Naive thymus-derived CD4-positive, alpha-beta T cell (primary cell): ENCODE measurements around the gene DAB2IP. TPM values are rescaled to one million over a fixed set of nuclear protein-coding genes. Genes with fewer than 3 reads are reported as not detected.
A peak's percentile ranks its signal among the peaks of the same experiment; 100 is the strongest.

Source experiments
- ATAC-seq: fragments of 150-1000 bp; cut with Tn5 transposase; 2 replicates; pipeline ENCODE4 v1.10.0; 2021; ENCODE audit warnings: mild to moderate bottlenecking, moderate library complexity
- CTCF ChIA-PET: fragments of 350-600 bp; sonication (Branson Sonifier 250); formaldehyde crosslinking; loops from one replicate; lab custom pipeline; 2021; ENCODE audit warnings: antibody characterized with exemption; lab: Charles Lee
- POLR2A ChIA-PET: fragments of 350-600 bp; sonication (Branson Sonifier 250); formaldehyde crosslinking; loops from one replicate; lab custom pipeline; 2021; ENCODE audit warnings: antibody characterized with exemption, inconsistent platforms; lab: Charles Lee
- DNase-seq, 9 donors: peaks; one replicate each; pipeline versions ENCODE4 v3.0.0 to v3.0.0-alpha.2; 2020 to 2022; ENCODE audit warnings: mixed read lengths in 1 of 9
- H3K27ac ChIP-seq: one replicate; pipeline ENCODE4 v1.7.0; 2013; ENCODE audit warnings: mild to moderate bottlenecking, low read depth, low read length, moderate library complexity
- H3K27me3 ChIP-seq, 2 donors: one replicate each; pipeline ENCODE4 v1.7.0; 2013; ENCODE audit warnings: low read length in 2 of 2, mild to moderate bottlenecking in 2 of 2, moderate library complexity in 2 of 2; ENCODE audit not compliant: control insufficient read depth in 2 of 2, insufficient read depth in 2 of 2
- H3K36me3 ChIP-seq, 3 experiments: 1 replicate in 2 of 3; 2 replicates in 1 of 3; pipeline ENCODE4 v1.7.0; 2013; ENCODE audit warnings: low read length in 3 of 3, mild to moderate bottlenecking in 3 of 3, moderate library complexity in 1 of 3; ENCODE audit not compliant: insufficient read depth in 3 of 3, control insufficient read depth in 2 of 3
- H3K4me1 ChIP-seq, 2 donors: one replicate each; pipeline ENCODE4 v1.7.0; 2013; ENCODE audit warnings: low read length in 2 of 2, mild to moderate bottlenecking in 2 of 2, moderate library complexity in 1 of 2; ENCODE audit not compliant: control insufficient read depth in 2 of 2, insufficient read depth in 2 of 2
- H3K4me3 ChIP-seq: 2 replicates; pipeline ENCODE4 v1.7.0; 2013; ENCODE audit warnings: mild to moderate bottlenecking, low read length
- H3K9me3 ChIP-seq, 3 experiments: 1 replicate in 2 of 3; 2 replicates in 1 of 3; pipeline ENCODE4 v1.7.0; 2013; ENCODE audit warnings: low read length in 3 of 3; ENCODE audit not compliant: control insufficient read depth in 2 of 3
- H3K27ac Mint-ChIP-seq, 9 donors: one replicate each; pipeline ENCODE4 v1.8.0; 2020 to 2022; ENCODE audit warnings: mixed read lengths in 9 of 9, mild to moderate bottlenecking in 8 of 9, moderate library complexity in 5 of 9, inconsistent platforms in 2 of 9
- H3K27me3 Mint-ChIP-seq, 5 donors: one replicate each; pipeline ENCODE4 v1.8.0; 2021 to 2022; ENCODE audit warnings: mixed read lengths in 5 of 5, mild to moderate bottlenecking in 1 of 5
- H3K36me3 Mint-ChIP-seq, 5 donors: one replicate each; pipeline ENCODE4 v1.8.0; 2020 to 2022; ENCODE audit warnings: mixed read lengths in 5 of 5, mild to moderate bottlenecking in 3 of 5, inconsistent platforms in 1 of 5
- H3K4me1 Mint-ChIP-seq, 7 donors: one replicate each; pipeline ENCODE4 v1.8.0; 2020 to 2022; ENCODE audit warnings: mixed read lengths in 7 of 7, mild to moderate bottlenecking in 3 of 7, inconsistent platforms in 1 of 7
- H3K4me3 Mint-ChIP-seq, 10 donors: one replicate each; pipeline ENCODE4 v1.8.0; 2020 to 2022; ENCODE audit warnings: mild to moderate bottlenecking in 10 of 10, mixed read lengths in 10 of 10, moderate library complexity in 6 of 10, inconsistent platforms in 2 of 10
- H3K9me3 Mint-ChIP-seq, 11 donors: one replicate each; pipeline ENCODE4 v1.8.0; 2020 to 2022; ENCODE audit warnings: mixed read lengths in 11 of 11, mild to moderate bottlenecking in 4 of 11, inconsistent platforms in 1 of 11, moderate library complexity in 1 of 11
- intact Hi-C, 2 donors: fragments of 100-400 bp; cut with micrococcal nuclease; formaldehyde crosslinking; loops; one replicate each; pipeline ENCODE4 v1.15.1; 2023
- polyA plus RNA-seq, 2 donors: library from polyadenylated mRNA; unstranded; fragments of 300-500 nt; fragmentation: Illumina TruSeq; gene quantifications; one replicate each; pipeline ENCODE4 v1.2.3, GENCODE V29; 2021
- total RNA-seq, 6 experiments: library from RNA in 5 of 6; stranded (reverse) in 5 of 6; gene quantifications; 1 replicate in 5 of 6; 2 replicates in 1 of 6; pipeline ENCODE4 v1.2.3 and lab custom pipeline; 2021 to 2026

The DAB2IP gene
- total and polyA plus RNA-seq, 7 experiments from 2014 or later: 0.15 TPM; not detected in 6

DNA sequence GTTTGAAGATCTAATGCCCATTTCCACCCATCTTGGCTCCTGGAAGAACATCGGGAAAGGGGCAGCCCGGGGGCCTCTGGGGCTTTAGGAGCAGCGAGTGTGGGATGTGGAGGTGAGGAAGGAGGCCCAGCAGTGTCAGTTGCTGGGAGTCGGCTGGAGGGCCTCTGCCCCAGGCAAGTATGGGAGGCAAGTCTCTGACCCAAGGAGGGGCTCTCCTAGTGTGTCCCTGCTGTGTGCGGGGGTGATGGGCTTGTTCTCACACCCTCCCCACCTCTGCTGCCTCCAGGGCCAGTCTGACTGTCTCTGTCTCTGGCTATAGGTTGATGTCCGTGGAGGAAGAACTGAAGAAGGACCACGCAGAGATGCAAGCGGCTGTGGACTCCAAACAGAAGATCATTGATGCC is 129.7 kb downstream of the DAB2IP start:
- Histone ChIP-seq H3K9me3 (no peaks in the 10 kb centered on the region), H3K27me3 (no peaks in the 10 kb centered on the region), H3K4me1 (no peaks in the 10 kb centered on the region), H3K36me3 (no peaks in the 10 kb centered on the region), H3K27ac (no peak overlapping the region), H3K4me3 (no peak overlapping the region)
- Mint-ChIP-seq H3K36me3 (no peaks in the 10 kb centered on the region), H3K4me1 (peaks cover 0 to 25% (median 11%) of the 10 kb centered on the region in 7 donors), H3K27ac (peak overlapping the region in 1 of 9 donors; percentile 12), H3K4me3 (no peak overlapping the region), H3K27me3 (peaks cover 0 to 7% (median 0%) of the 10 kb centered on the region in 5 donors), H3K9me3 (peaks cover 0 to 13% (median 3%) of the 10 kb centered on the region in 11 donors)
- ChIA-PET POLR2A (no interaction called here), CTCF (no interaction called here)
- DNase-seq: peak in 1 of 9 donors; percentile 15
- intact Hi-C loops: no loop called here
- no peak for ATAC-seq

DNA sequence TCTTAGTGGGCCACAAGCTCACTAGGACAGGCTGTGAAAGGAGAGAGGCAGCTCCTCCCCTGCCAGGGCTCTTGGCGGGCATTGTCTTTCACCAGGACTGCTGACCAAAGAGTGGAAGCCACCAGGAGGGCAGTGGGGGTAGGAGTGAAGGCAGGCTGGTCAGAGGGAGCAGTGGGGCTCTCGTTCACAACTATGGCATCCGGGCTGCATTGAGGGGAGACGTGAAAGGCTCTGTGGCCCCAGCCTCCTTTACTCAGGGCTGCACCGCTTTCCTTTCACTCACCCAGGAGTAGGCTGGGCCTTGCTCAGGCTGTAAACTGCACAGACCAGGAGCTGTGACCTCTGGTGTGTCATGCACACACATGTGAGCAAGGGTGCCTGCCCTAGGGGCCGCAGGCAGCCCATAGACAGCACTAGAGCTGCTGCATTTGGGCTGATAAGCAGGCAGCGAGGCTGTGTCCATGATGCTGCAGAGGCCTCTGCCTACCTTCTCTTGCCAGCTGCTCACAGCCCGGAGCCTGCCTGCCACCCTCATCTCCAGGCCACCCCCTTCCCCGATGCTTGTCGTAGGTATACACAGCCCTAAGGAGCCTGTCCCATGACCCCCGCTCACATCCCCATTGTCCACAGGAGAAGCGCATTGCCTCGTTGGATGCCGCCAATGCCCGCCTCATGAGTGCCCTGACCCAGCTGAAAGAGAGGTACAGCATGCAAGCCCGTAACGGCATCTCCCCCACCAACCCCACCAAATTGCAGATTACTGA is 130.4 kb downstream of the DAB2IP start:
- H3K27ac Mint-ChIP-seq: peak overlapping the region in 1 of 9 donors; percentile 12
- no peak for DNase-seq
- Histone ChIP-seq H3K9me3 (no peaks in the 10 kb centered on the region), H3K4me1 (no peaks in the 10 kb centered on the region), H3K27ac (no peak overlapping the region), H3K36me3 (no peaks in the 10 kb centered on the region), H3K27me3 (no peaks in the 10 kb centered on the region), H3K4me3 (no peak overlapping the region)
- intact Hi-C loops: no loop called here
- peaks cover 0 to 13% (median 3%) of the 10 kb centered on the region in 11 donors for H3K9me3 Mint-ChIP-seq
- ChIA-PET POLR2A (no interaction called here), CTCF (no interaction called here)
- H3K27me3 Mint-ChIP-seq: peaks cover 0 to 9% (median 0%) of the 10 kb centered on the region in 5 donors
- H3K36me3 Mint-ChIP-seq: no peaks in the 10 kb centered on the region
- peaks cover 0 to 25% (median 11%) of the 10 kb centered on the region in 7 donors for H3K4me1 Mint-ChIP-seq
- peak overlapping the region in 1 of 10 donors; percentile 48 for H3K4me3 Mint-ChIP-seq
- no peak for ATAC-seq

DNA sequence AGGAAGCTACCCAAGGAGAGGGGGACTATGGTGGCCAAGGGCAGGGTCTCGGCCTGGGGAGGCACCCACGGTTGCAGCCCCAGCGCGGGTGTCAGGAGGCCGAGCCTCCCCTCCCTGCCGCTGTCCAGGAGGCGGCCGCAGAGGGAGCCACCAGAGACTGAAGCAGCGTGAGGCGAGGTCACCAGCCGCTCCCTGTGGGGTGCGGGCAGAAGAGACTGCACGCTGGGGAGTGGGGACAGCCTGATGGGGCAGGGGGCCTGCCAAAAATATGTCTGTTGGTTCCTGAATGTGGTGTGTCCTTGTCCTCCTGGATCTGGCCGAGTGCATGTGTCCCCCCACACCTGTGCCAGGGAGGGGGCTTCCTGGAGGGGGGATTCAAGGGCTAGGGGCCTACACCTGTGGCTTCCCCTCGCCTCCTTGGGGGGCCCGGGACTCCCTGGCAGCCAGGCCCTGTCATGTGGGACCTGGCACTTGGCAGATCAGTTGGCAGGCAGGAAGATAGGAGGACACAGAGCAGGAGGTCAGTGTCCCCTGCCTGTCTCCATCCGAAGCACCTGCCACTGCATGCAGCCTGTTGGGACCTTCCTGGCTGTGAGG is 131.2 kb downstream of the DAB2IP start:
- intact Hi-C loops: no loop called here
- H3K4me1 ChIP-seq: no peaks in the 10 kb centered on the region
- DNase-seq (no peak), ATAC-seq (no peak)
- POLR2A ChIA-PET: no interaction called here
- H3K4me3 ChIP-seq: no peak overlapping the region
- H3K27ac ChIP-seq: no peak overlapping the region
- CTCF ChIA-PET: no interaction called here
- Mint-ChIP-seq H3K36me3 (no peaks in the 10 kb centered on the region), H3K27ac (peak overlapping the region in 1 of 9 donors; percentile 60), H3K4me1 (peaks cover 0 to 25% (median 11%) of the 10 kb centered on the region in 7 donors), H3K4me3 (no peak overlapping the region), H3K9me3 (peaks cover 0 to 13% (median 3%) of the 10 kb centered on the region in 11 donors), H3K27me3 (peaks cover 0 to 9% (median 0%) of the 10 kb centered on the region in 5 donors)
- H3K36me3 ChIP-seq: no peaks in the 10 kb centered on the region
- no peaks in the 10 kb centered on the region for H3K9me3 ChIP-seq
- H3K27me3 ChIP-seq: no peaks in the 10 kb centered on the region

- H3K27me3 Mint-ChIP-seq: peaks cover 0 to 11% (median under 1%) of the 10 kb centered on the region in 5 donors
- H3K9me3 ChIP-seq: no peaks in the 10 kb centered on the region
- H3K27ac Mint-ChIP-seq: peak overlapping the region in 5 of 9 donors; percentile 20 to 81 (median 54)
- H3K4me1 ChIP-seq: no peaks in the 10 kb centered on the region
- ATAC-seq (no peak), DNase-seq (no peak)
- H3K27ac ChIP-seq: no peak overlapping the region
- H3K4me3 ChIP-seq: no peak overlapping the region
- H3K27me3 ChIP-seq: no peaks in the 10 kb centered on the region
- ChIA-PET CTCF (no interaction called here), POLR2A (no interaction called here)
- no peaks in the 10 kb centered on the region for H3K36me3 ChIP-seq
- H3K4me1 Mint-ChIP-seq: peaks cover 0 to 25% (median 11%) of the 10 kb centered on the region in 7 donors
- no peaks in the 10 kb centered on the region for H3K36me3 Mint-ChIP-seq
- intact Hi-C loops: no loop called here
- peak overlapping the region in 4 of 10 donors; percentile 32 to 53 (median 50) for H3K4me3 Mint-ChIP-seq
- H3K9me3 Mint-ChIP-seq: peaks cover 0 to 13% (median 3%) of the 10 kb centered on the region in 11 donors
These were observed 131.7 kb downstream of the DAB2IP start for GRCh38 chr9:121783111-121783510.

DNA sequence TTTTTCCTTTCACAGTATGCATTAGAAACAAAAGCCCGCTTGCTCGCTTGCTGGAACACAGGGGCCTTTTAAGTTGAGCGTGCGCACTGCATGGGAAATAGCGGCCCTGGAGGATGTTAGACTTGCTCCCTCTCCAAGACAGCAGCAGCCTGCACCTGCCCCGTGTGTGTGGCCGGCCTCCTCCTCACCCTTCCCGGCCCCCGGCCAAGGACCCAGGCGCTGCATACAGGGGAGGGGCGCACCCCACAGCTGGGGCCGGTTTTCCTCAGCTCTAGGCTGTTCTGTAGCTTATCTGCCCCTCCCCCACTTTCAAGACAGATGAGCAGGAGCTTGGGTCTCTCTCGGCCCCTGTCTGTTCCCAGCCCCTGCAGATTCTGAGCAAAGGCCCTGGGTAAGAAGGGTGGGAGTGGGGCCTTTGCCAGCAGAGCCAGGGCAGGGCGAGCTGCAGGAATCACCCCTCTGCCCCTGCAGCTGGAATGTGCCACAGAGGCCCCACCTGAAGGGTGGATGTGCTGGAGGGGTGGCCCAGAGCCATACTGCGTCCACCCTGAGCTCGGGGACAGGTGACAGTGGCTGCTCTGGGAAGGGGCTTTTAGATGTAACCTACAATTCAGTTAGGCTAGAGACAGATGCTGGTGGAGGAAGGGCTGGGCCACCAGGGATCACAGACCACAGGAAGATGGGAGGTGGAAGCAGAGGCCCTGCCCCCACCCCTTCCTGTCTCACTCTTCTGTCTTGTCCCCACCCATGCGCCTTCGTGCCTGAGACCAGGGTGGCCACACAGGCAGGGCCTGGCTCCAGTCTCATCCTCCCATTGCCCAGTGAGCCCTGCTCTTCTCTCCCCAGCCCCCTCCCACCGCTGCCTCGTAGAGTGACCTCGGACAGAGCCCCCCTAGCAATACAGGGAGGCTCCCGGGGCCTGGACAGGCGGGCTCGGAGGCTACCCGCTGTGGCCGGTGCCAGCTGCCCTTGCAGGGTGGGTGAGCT is 132.4 kb downstream of the DAB2IP start:
- DNase-seq: peak in 4 of 9 donors; percentile 7 to 33 (median 18)
- ATAC-seq: no peak
- H3K4me3 ChIP-seq: no peak overlapping the region
- H3K9me3 ChIP-seq: no peaks in the 10 kb centered on the region
- peak overlapping the region in 8 of 10 donors; percentile 25 to 70 (median 52) for H3K4me3 Mint-ChIP-seq
- intact Hi-C loops: no loop called here
- no peaks in the 10 kb centered on the region for H3K36me3 Mint-ChIP-seq
- H3K9me3 Mint-ChIP-seq: peaks cover 0 to 8% (median 2%) of the 10 kb centered on the region in 11 donors
- H3K27me3 ChIP-seq: no peaks in the 10 kb centered on the region
- peak overlapping the region; percentile 21 for H3K27ac ChIP-seq
- peak overlapping the region in 6 of 9 donors; percentile 20 to 81 (median 55) for H3K27ac Mint-ChIP-seq
- ChIA-PET POLR2A (no interaction called here), CTCF (interaction anchor here (0.6 kb wide), 1 partner anchor 147 kb away, joined by 3 read pairs; no protein-coding TSS in a partner anchor)
- no peaks in the 10 kb centered on the region for H3K4me1 ChIP-seq
- H3K4me1 Mint-ChIP-seq: peaks cover 0 to 25% (median 11%) of the 10 kb centered on the region in 7 donors
- peaks cover 0 to 12% (median 3%) of the 10 kb centered on the region in 5 donors for H3K27me3 Mint-ChIP-seq
- no peaks in the 10 kb centered on the region for H3K36me3 ChIP-seq

GRCh38 chr9:121784731-121785411 is 133.4 kb downstream of the DAB2IP start:
- H3K4me1 Mint-ChIP-seq: peaks cover 0 to 25% (median 11%) of the 10 kb centered on the region in 7 donors
- H3K9me3 Mint-ChIP-seq: peaks cover 0 to 1% (median 0%) of the 10 kb centered on the region in 11 donors
- ATAC-seq (no peak), DNase-seq (no peak)
- H3K4me1 ChIP-seq: no peaks in the 10 kb centered on the region
- no peak overlapping the region for H3K27ac Mint-ChIP-seq
- peak overlapping the region in 4 of 10 donors; percentile 7 to 50 (median 28) for H3K4me3 Mint-ChIP-seq
- no peaks in the 10 kb centered on the region for H3K36me3 ChIP-seq
- peaks cover 0 to 15% (median 3%) of the 10 kb centered on the region in 5 donors for H3K27me3 Mint-ChIP-seq
- intact Hi-C loops: no loop called here
- ChIA-PET POLR2A (no interaction called here), CTCF (no interaction called here)
- H3K9me3 ChIP-seq: no peaks in the 10 kb centered on the region
- H3K4me3 ChIP-seq: no peak overlapping the region
- no peaks in the 10 kb centered on the region for H3K27me3 ChIP-seq
- no peak overlapping the region for H3K27ac ChIP-seq
- H3K36me3 Mint-ChIP-seq: no peaks in the 10 kb centered on the region
